ENCODE results near the gene RAC3. TPM values are rescaled to one million over a fixed set of nuclear protein-coding genes. Genes with fewer than 3 reads are reported as not detected.

Gene RAC3
- total RNA-seq, 1 donor from 2014 or later = 6.7 TPM

- intact Hi-C loops (cut with micrococcal nuclease) = loop anchor here (2.0 to 5.0 kb wide), 4 partner anchors 45 to 510 kb away; partner anchors contain the start of genes ACTG1, DUS1L and PCYT2
These were observed 9.0 kb upstream of the RAC3 start, which contains the start of gene CENPX for GRCh38 chr17:82022310-82022980. CENPX (minus strand) TSS chr17:82022878; CDS start chr17:82022861, 17 bp downstream.

DNA sequence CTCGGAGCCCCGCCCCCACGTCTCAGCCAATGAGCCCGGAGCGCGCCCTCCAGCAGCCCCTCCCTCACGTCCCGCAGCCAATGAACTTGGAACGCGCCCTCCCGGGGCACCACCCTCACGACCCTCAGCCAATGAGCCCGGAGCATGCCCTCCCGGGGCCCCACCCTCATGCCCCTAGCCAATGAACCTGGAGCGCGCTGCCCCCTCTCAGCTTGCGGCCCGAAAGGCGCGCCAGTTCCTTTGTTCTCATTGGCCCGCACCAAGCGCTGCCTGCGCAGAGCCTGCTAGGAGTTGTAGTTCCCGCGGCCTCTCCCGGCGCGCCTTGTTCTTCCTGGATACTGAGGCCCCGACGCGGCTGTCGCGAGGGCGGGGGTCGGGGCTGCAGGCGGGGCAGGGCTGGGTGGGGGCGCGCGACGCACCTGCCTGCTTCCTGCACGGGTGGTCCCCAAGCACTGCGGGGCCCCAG, 8.5 kb upstream of the RAC3 start, which contains the start of gene LRRC45:
LRRC45 (plus strand) TSS at position 325 of the 466 bp plus-strand sequence. CDS start 339 bp downstream, outside the sequence.
- intact Hi-C loops (cut with micrococcal nuclease) = loop anchor here (1.0 to 5.0 kb wide), 15 partner anchors 8 to 693 kb away; partner anchors contain the start of genes ACTG1, ALYREF, ANAPC11 and ASPSCR1

GRCh38 chr17:82023447-82024241, 7.8 kb upstream of the RAC3 start:
- intact Hi-C loops (cut with micrococcal nuclease) = loop anchor here (1.0 to 5.0 kb wide), 15 partner anchors 8 to 693 kb away; partner anchors contain the start of genes ACTG1, ALYREF, ANAPC11 and ASPSCR1

GRCh38 chr17:82024859-82025258, 6.6 kb upstream of the RAC3 start:
- intact Hi-C loops (cut with micrococcal nuclease) = loop anchor here (5.0 kb wide), 3 partner anchors 42 to 513 kb away; partner anchors contain the start of genes ACTG1, DUS1L and PCYT2

GRCh38 chr17:82025401-82026107, 5.9 kb upstream of the RAC3 start:
- intact Hi-C loops (cut with micrococcal nuclease) = no loop called here

- intact Hi-C loops (cut with micrococcal nuclease) = no loop called here
These were observed 3.2 kb upstream of the RAC3 start for GRCh38 chr17:82028246-82028645.

- intact Hi-C loops (cut with micrococcal nuclease) = no loop called here
These were observed 2.5 kb upstream of the RAC3 start for GRCh38 chr17:82028966-82029365.

DNA sequence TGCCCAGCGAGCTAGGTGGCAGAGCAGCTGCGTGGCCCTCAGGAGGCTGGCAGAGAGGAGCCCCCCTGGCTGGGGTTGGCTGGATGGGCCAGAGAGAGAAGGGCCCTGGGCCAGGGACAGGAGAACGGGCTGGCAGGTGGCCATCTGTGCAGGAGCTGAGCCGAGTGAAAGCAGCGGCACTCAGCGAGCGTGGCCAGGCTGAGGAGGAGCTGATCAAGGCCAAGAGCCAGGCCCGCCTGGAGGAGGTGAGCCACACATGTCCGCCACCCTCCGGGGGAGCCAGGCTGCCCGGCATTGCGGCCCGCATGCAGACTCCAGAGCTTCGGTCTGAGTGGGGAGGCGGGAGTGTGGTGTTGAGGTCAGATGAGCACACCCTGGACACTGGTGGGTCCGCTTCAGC, 2.1 kb upstream of the RAC3 start:
- intact Hi-C loops (cut with micrococcal nuclease) = no loop called here

DNA sequence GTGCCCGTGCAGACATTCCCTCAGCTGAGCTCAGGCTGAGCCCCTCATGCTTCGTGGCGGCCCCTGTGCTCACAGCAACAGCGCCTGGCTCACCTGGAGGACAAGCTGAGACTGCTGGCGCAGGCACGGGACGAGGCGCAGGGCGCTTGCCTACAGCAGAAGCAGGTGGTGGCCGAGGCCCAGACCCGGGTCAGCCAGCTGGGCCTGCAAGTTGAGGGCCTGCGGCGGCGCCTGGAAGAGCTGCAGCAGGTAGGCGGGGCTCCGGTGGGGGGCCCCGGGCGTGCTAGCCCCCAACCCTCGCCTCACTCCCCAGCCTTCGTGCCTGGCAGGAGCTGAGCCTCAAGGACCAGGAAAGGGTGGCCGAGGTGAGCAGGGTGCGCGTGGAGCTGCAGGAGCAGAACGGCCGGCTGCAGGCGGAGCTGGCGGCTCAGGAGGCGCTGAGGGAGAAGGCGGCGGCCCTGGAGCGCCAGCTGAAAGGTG, 1.4 kb upstream of the RAC3 start:
- intact Hi-C loops (cut with micrococcal nuclease) = loop anchor here (1.0 to 10.0 kb wide), 4 partner anchors 124 to 555 kb away; no protein-coding TSS in a partner anchor

GRCh38 chr17:82030470-82031302, 792 bp upstream of the RAC3 start:
- intact Hi-C loops (cut with micrococcal nuclease) = loop anchor here (1.0 to 10.0 kb wide), 5 partner anchors 7 to 554 kb away; partner anchors contain the start of gene LRRC45

- intact Hi-C loops (cut with micrococcal nuclease) = loop anchor here (1.0 to 10.0 kb wide), 3 partner anchors 9 to 553 kb away; partner anchors contain the start of gene LRRC45
These were observed 578 bp downstream of the RAC3 start for GRCh38 chr17:82031885-82032627.

DNA sequence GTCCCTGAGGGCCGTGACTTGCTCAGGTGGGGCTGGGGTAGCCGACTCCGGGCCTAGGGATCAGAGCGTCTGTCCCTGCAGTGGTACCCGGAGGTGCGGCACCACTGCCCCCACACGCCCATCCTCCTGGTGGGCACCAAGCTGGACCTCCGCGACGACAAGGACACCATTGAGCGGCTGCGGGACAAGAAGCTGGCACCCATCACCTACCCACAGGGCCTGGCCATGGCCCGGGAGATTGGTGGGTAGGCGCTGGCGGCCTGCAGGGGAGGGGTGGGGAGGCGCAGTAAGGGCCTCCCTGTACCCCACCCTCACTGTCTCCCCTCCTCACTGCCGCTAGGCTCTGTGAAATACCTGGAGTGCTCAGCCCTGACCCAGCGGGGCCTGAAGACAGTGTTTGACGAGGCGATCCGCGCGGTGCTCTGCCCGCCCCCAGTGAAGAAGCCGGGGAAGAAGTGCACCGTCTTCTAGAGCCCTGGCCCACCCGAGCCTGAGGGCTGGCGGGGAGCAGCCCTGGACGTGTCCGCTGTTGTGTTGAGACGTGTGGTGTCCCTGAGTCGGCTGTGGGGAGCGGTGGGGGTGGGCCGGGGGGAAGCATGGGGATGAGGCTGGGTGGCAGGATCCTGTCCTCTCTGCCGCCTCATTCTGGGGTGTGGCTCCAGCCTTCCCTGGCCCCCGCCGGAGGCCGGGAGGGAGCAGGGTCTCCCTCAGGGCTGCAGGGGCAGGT, 2.0 kb downstream of the RAC3 start:
- intact Hi-C loops (cut with micrococcal nuclease) = loop anchor here (10.0 kb wide), 1 partner anchor 551 kb away; no protein-coding TSS in a partner anchor

DNA sequence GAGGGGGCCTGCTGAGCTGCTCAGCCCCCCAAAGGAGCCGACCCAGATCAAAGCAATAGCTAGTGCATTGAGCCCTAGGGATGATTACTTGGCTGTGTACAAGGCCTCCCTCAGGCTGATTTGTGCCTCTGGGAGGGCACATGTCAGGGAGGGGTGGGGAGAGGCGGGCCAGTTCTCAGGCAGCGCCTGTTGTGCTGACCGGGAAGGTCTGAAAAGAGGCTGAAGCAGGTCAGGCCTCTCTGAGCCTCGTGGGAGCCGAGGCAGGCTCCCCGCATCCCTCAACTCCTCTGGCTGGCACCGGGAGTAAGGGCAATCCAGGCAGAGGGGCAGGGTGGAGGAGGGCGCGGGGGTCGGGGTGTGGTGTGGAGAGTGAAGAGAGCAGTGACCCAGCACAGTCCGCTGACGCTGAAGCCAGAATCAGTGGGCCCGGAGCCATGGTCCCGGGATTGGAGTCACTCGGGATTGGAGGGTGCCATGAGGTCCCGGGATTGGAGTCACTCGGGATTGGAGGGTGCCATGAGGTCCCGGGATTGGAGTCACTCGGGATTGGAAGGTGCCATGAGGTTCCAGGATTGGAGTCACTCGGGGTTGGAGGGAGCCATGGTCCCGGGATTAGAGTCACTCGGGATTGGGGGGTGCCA, 3.0 kb downstream of the RAC3 start:
- intact Hi-C loops (cut with micrococcal nuclease) = loop anchor here (5.0 to 10.0 kb wide), 2 partner anchors 173 to 550 kb away; no protein-coding TSS in a partner anchor

- intact Hi-C loops (cut with micrococcal nuclease) = loop anchor here (5.0 to 10.0 kb wide), 2 partner anchors 172 to 549 kb away; no protein-coding TSS in a partner anchor
These were observed 4.0 kb downstream of the RAC3 start for GRCh38 chr17:82035488-82035887.

- intact Hi-C loops (cut with micrococcal nuclease) = loop anchor here (2.0 to 10.0 kb wide), 3 partner anchors 171 to 549 kb away; partner anchors contain the start of gene NARF
These were observed 4.6 kb downstream of the RAC3 start for GRCh38 chr17:82035956-82036633.

GRCh38 chr17:82036634-82037091, 5.2 kb downstream of the RAC3 start:
- intact Hi-C loops (cut with micrococcal nuclease) = loop anchor here (1.0 to 10.0 kb wide), 9 partner anchors 13 to 548 kb away; partner anchors contain the start of genes DUS1L, FASN, GPS1 and LRRC45
